ENCODE results near the gene PPP4R3B. TPM values are rescaled to one million over a fixed set of nuclear protein-coding genes. Genes with fewer than 3 reads are reported as not detected.

The PPP4R3B gene
- total and polyA plus RNA-seq, 5 donors: 11.9 to 34.1 (median 27.1) TPM

DNA sequence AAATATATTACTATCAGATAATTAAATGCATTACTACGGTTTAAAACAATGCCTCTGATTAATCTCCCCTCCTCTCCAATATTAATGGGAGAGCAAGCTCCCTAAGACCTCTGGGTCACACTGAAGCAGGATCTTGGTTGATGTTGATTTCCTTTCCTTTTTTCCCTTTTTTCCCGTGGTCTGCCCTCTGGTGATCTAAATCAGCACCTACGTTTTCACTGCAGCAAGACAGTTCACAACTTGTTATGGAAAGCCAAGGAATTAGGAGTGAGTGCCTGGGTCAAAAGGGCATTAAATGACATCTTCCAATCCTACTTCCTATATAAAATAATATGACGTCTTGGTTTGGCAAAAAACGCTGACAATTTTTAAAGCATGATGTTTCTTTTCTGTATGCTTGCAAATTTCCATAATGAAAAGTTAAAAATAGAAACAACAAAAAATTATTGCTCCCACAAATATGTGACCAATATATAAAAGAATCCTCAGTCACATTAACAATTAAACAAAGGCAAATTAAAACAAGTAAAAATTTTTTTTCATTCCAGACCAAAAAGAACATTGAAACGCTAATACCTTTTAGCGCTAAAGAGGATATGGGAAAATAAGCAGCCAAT lies 105.8 kb downstream of the PPP4R3B start:
- Histone ChIP-seq H3K27ac (ENCODE audit: low read length) (no peak overlapping the region), H3K9me3 (ENCODE audit: control insufficient read depth, low read length) (no peaks in the 10 kb centered on the region), H3K4me1 (ENCODE audit: control insufficient read depth, insufficient read depth, low read length) (no peaks in the 10 kb centered on the region), H3K27me3 (ENCODE audit: control insufficient read depth, insufficient read depth) (no peaks in the 10 kb centered on the region), H3K4me3 (ENCODE audit: low read length) (no peak overlapping the region)
- 36% methylated on average over 7 of the region's 7 CpGs for WGBS
- ATAC-seq (no peak), DNase-seq (no peak)
- intact Hi-C loops (cut with DNase I): no loop called here

DNA sequence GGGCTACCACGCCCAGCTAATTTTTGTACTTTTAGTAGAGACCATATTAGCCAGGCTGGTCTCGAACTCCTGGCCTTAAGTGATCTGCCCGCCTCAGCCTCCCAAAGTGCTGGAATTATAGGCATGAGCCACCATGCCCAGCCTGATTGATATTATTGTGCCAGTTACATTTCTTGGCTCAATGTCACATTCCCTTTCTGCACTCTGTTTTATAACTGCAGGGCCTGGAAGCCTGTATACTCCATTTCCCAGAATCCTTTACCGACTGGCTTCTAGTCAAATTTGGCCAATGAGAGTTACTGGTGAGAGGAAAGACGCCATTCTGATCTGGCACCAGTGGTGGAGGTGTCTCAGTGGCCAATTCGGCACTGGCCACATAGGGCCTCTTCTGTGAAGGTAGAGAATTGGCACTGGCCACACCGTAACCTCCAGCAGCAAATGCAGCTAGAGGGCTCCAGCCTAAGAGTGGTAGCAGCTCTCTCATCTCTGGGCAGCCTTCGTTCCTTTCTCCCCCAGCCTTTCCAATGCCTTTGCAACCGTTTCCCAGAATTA lies 114.8 kb downstream of the PPP4R3B start:
- H3K4me3 ChIP-seq (ENCODE audit: low read length): no peak overlapping the region
- intact Hi-C loops (cut with DNase I): no loop called here
- H3K27me3 ChIP-seq (ENCODE audit: control insufficient read depth, insufficient read depth): no peaks in the 10 kb centered on the region
- WGBS: 91% methylated on average over 9 of the region's 9 CpGs
- ATAC-seq (no peak), DNase-seq (no peak)
- H3K9me3 ChIP-seq (ENCODE audit: control insufficient read depth, low read length): no peaks in the 10 kb centered on the region
- no peak overlapping the region for H3K27ac ChIP-seq (ENCODE audit: low read length)
- no peaks in the 10 kb centered on the region for H3K4me1 ChIP-seq (ENCODE audit: control insufficient read depth, insufficient read depth, low read length)

DNA sequence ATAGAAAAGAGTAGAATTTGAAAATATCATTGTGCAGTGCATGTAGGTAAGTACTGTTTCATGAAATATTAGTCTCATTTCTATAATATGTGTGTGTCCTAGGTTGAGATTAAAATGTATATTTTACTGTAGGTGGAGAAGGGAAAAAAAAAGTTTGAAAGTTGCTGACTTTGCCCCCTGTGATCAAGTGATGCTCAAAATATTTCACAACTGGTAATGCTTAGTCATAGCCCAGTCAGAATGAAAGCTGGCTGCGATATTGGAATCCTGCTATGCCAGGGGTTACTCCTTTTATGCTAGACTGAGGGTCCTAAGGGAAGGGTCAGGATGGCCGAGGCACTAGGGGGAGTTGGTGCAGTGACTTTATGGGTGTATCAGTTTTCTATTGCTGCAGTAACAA lies 117.4 kb downstream of the PPP4R3B start:
- Histone ChIP-seq H3K9me3 (ENCODE audit: control insufficient read depth, low read length) (no peaks in the 10 kb centered on the region), H3K4me3 (ENCODE audit: low read length) (no peak overlapping the region), H3K4me1 (ENCODE audit: control insufficient read depth, insufficient read depth, low read length) (no peaks in the 10 kb centered on the region), H3K27ac (ENCODE audit: low read length) (no peak overlapping the region), H3K27me3 (ENCODE audit: control insufficient read depth, insufficient read depth) (no peaks in the 10 kb centered on the region)
- intact Hi-C loops (cut with DNase I): no loop called here
- 63% methylated on average over 2 of the region's 2 CpGs for WGBS
- ATAC-seq (no peak), DNase-seq (no peak)

- no peak overlapping the region for H3K4me3 ChIP-seq (ENCODE audit: low read length)
- intact Hi-C loops (cut with DNase I): no loop called here
- no peak for DNase-seq
- WGBS: 86% methylated on average over 6 of the region's 6 CpGs
- H3K27ac ChIP-seq (ENCODE audit: low read length): no peak overlapping the region
- ATAC-seq: no peak
- H3K27me3 ChIP-seq (ENCODE audit: control insufficient read depth, insufficient read depth): no peaks in the 10 kb centered on the region
- H3K4me1 ChIP-seq (ENCODE audit: control insufficient read depth, insufficient read depth, low read length): no peaks in the 10 kb centered on the region
- no peaks in the 10 kb centered on the region for H3K9me3 ChIP-seq (ENCODE audit: control insufficient read depth, low read length)
Observed at GRCh38 chr2:55498582-55498981, 118.8 kb downstream of the PPP4R3B start.

Other genes starting within 250 kb of the PPP4R3B start
- gene CCDC88A, start 197.8 kb downstream of the PPP4R3B start, total RNA-seq: 10 to 100 TPM; 30.9 to 40.6 (median 32.4) TPM
- 18.1 TPM for gene CCDC88A, start 197.8 kb downstream of the PPP4R3B start, polyA plus RNA-seq
- gene CFAP36, start 97.9 kb downstream of the PPP4R3B start, total RNA-seq: 10 to 100 TPM; 26.0 to 30.5 (median 28.9) TPM
- gene CFAP36, start 97.9 kb downstream of the PPP4R3B start, polyA plus RNA-seq: 33.2 TPM
- gene PNPT1, start 76.2 kb upstream of the PPP4R3B start, total RNA-seq: 10 to 100 TPM; 17.7 to 23.5 (median 21.8) TPM
- gene PNPT1, start 76.2 kb upstream of the PPP4R3B start, polyA plus RNA-seq: 11.7 TPM

Measured in right cardiac atrium (tissue), 5 donors.